GM23338 (cell line): ENCODE data around the gene NPAS2. TPM values are rescaled to one million over a fixed set of nuclear protein-coding genes. Genes with fewer than 3 reads are reported as not detected.

Experiments used
- ATAC-seq: fragments of 200-7000 bp; cut with Tn5 transposase; 3 replicates; pipeline ENCODE4 v1.9.1; 2020
- DNase-seq: peaks from one replicate; pipeline ENCODE4 v3.0.0-alpha.2; 2015; ENCODE audit warnings: low spot score
- H2AFZ ChIP-seq: fragments of 200-600 bp; sonication (generic); 2 replicates; pipeline ENCODE4 v1.8.0; 2016; ENCODE audit warnings: antibody characterized with exemption, mild to moderate bottlenecking, moderate library complexity
- H3F3A ChIP-seq: fragments of 200-600 bp; sonication (generic); replicated peaks from 2 replicates; pipeline ENCODE4 v1.8.0; 2017; ENCODE audit warnings: antibody characterized with exemption, mixed run types, low read depth
- H3K27ac ChIP-seq: fragments of 200-600 bp; sonication (generic); 2 replicates; pipeline ENCODE4 v1.6.1; 2016; ENCODE audit warnings: low read depth
- H3K27me3 ChIP-seq: fragments of 200-600 bp; sonication (generic); 2 replicates; pipeline ENCODE4 v1.8.0; 2016; ENCODE audit warnings: mild to moderate bottlenecking, mixed run types, moderate library complexity; ENCODE audit not compliant: insufficient read depth
- H3K36me3 ChIP-seq: fragments of 200-600 bp; sonication (generic); 2 replicates; pipeline ENCODE4 v1.8.0; 2016; ENCODE audit warnings: mild to moderate bottlenecking; ENCODE audit not compliant: insufficient read depth
- H3K4me1 ChIP-seq: fragments of 200-600 bp; sonication (generic); 2 replicates; pipeline ENCODE4 v1.8.0; 2016; ENCODE audit warnings: mild to moderate bottlenecking, moderate library complexity; ENCODE audit not compliant: insufficient read depth
- H3K4me2 ChIP-seq: fragments of 200-600 bp; sonication (generic); 2 replicates; pipeline ENCODE4 v1.7.1; 2017; ENCODE audit warnings: mixed run types
- H3K4me3 ChIP-seq: fragments of 200-600 bp; sonication (generic); 2 replicates; pipeline ENCODE4 v1.6.1; 2016; ENCODE audit warnings: mixed run types
- H3K79me2 ChIP-seq: fragments of 200-600 bp; sonication (generic); replicated peaks from 2 replicates; pipeline ENCODE4 v1.8.0; 2017; ENCODE audit warnings: mild to moderate bottlenecking; ENCODE audit not compliant: insufficient read depth
- H3K9me2 ChIP-seq: fragments of 200-600 bp; sonication (generic); 2 replicates; pipeline ENCODE4 v1.8.0; 2017; ENCODE audit not compliant: insufficient read depth
- H4K20me1 ChIP-seq: fragments of 200-600 bp; sonication (generic); replicated peaks from 2 replicates; pipeline ENCODE4 v1.8.0; 2017; ENCODE audit warnings: mild to moderate bottlenecking; ENCODE audit not compliant: insufficient read depth
- H3K27ac Mint-ChIP-seq: 2 replicates; pipeline ENCODE4 v1.8.0; 2020; ENCODE audit warnings: inconsistent platforms, mild to moderate bottlenecking, moderate library complexity, mixed read lengths
- H3K27me3 Mint-ChIP-seq: 3 replicates; pipeline ENCODE4 v1.8.0; 2022; ENCODE audit warnings: low read depth, mild to moderate bottlenecking, moderate library complexity, mixed read lengths, inconsistent platforms; ENCODE audit not compliant: insufficient read depth, poor library complexity
- H3K36me3 Mint-ChIP-seq: 3 replicates; pipeline ENCODE4 v1.8.0; 2021; ENCODE audit warnings: low read depth, mild to moderate bottlenecking, inconsistent platforms, moderate library complexity, mixed read lengths
- H3K4me1 Mint-ChIP-seq: 3 replicates; pipeline ENCODE4 v1.8.0; 2020; ENCODE audit warnings: mild to moderate bottlenecking, inconsistent platforms, mixed read lengths
- H3K4me3 Mint-ChIP-seq: 3 replicates; pipeline ENCODE4 v1.8.0; 2021; ENCODE audit warnings: moderate library complexity, mild to moderate bottlenecking, inconsistent platforms, mixed read lengths
- H3K9me3 Mint-ChIP-seq: 3 replicates; pipeline ENCODE4 v1.8.0; 2020; ENCODE audit warnings: moderate library complexity, mild to moderate bottlenecking, inconsistent platforms, mixed read lengths
- CREB1 ChIP-seq: fragments of 250-450 bp; sonication (Bioruptor Pico); IDR thresholded peaks from 2 replicates; pipeline ENCODE4 v1.5.0; 2020; ENCODE audit warnings: low read depth, mild to moderate bottlenecking, moderate library complexity
- CTCF ChIP-seq, 2 experiments: fragments of 200-600 bp in 1 of 2; sonication (generic) in 1 of 2; conservative IDR thresholded peaks; 2 replicates each; pipeline versions ENCODE4 v1.5.1 to v1.6.1; 2016 to 2017; ENCODE audit warnings: antibody characterized with exemption in 2 of 2, low read depth in 2 of 2, mild to moderate bottlenecking in 2 of 2, moderate library complexity in 1 of 2
- EZH2 ChIP-seq: fragments of 200-600 bp; sonication (generic); IDR thresholded peaks from one replicate; pipeline ENCODE4 v1.8.0; 2017; ENCODE audit warnings: antibody characterized with exemption, mild to moderate bottlenecking, low read depth; ENCODE audit not compliant: unreplicated experiment
- POLR2AphosphoS5 ChIP-seq: IDR thresholded peaks from 2 replicates; pipeline ENCODE4 v1.6.1; 2016; ENCODE audit warnings: antibody characterized with exemption, low read depth
- REST ChIP-seq: IDR thresholded peaks from one replicate; pipeline ENCODE4 v1.6.1; 2018; ENCODE audit warnings: antibody characterized with exemption; ENCODE audit not compliant: unreplicated experiment
- ZNF462 ChIP-seq: fragments of 250-450 bp; sonication (Bioruptor Pico); IDR thresholded peaks from 2 replicates; pipeline ENCODE4 v1.5.0; 2020; ENCODE audit warnings: mild to moderate bottlenecking, moderate library complexity
- polyA plus RNA-seq: library from polyadenylated mRNA; unstranded; fragments of >200 nt; fragmentation: Nextera tagmentation; extraction: Ambion mirVana; gene quantifications from 2 replicates; pipeline ENCODE4 v1.2.1, GENCODE V29; 2016
- total RNA-seq: library from RNA; depleted of rRNA; stranded (reverse); fragments of >200 nt; shearing (Covaris generic); gene quantifications from 2 replicates; pipeline ENCODE4 v1.2.3, GENCODE V29; 2014

NPAS2 gene
- total and polyA plus RNA-seq, 2 experiments from 2014 or later, result 0.56 to 1.1 TPM

- no peak for TF ChIP-seq CTCF (conservative IDR thresholded peaks at IDR 0.05; ENCODE audit: low read depth in 2 of 2)
These were observed 19.0 kb upstream of the NPAS2 start (continued) for GRCh38 chr2:100800915-100801314.

GRCh38 chr2:100801402-100801801 lies 18.5 kb upstream of the NPAS2 start:
- Mint-ChIP-seq H3K27me3 (no peaks in the 10 kb centered on the region), H3K9me3 (no peaks in the 10 kb centered on the region), H3K4me3 (no peak overlapping the region), H3K4me1 (no peaks in the 10 kb centered on the region; the same call in 2 of the 3 replicates), H3K27ac (no peak overlapping the region), H3K36me3 (no peaks in the 10 kb centered on the region)
- Histone ChIP-seq H3K36me3 (no peaks in the 10 kb centered on the region), H3F3A (no peaks in the 10 kb centered on the region), H2AFZ (no peak overlapping the region), H3K27me3 (no peaks in the 10 kb centered on the region), H3K4me3 (no peak overlapping the region), H3K79me2 (no peaks in the 10 kb centered on the region), H3K4me1 (no peaks in the 10 kb centered on the region; the same call in 1 of the 2 replicates), H3K4me2 (no peak overlapping the region), H4K20me1 (no peaks in the 10 kb centered on the region), H3K27ac (no peak overlapping the region), H3K9me2 (no peaks in the 10 kb centered on the region)
- no peak for ATAC-seq
- no peak for TF ChIP-seq ZNF462 (CRISPR knock-in tag)
- TF ChIP-seq CREB1 (CRISPR knock-in tag), result no peak
- no peak for TF ChIP-seq EZH2
- TF ChIP-seq POLR2AphosphoS5, result no peak
- TF ChIP-seq REST, result no peak
- no peak for DNase-seq
